NCI-H128 (cell line): Measurements from ENCODE around the gene RGR.

Experiments used
- DNase-seq: peaks from one replicate; lab custom pipeline; 2025; ENCODE audit not compliant: unreplicated experiment; lab: John Stamatoyannopoulos, UW

Gene RGR, protein sequence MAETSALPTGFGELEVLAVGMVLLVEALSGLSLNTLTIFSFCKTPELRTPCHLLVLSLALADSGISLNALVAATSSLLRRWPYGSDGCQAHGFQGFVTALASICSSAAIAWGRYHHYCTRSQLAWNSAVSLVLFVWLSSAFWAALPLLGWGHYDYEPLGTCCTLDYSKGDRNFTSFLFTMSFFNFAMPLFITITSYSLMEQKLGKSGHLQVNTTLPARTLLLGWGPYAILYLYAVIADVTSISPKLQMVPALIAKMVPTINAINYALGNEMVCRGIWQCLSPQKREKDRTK

DNA sequence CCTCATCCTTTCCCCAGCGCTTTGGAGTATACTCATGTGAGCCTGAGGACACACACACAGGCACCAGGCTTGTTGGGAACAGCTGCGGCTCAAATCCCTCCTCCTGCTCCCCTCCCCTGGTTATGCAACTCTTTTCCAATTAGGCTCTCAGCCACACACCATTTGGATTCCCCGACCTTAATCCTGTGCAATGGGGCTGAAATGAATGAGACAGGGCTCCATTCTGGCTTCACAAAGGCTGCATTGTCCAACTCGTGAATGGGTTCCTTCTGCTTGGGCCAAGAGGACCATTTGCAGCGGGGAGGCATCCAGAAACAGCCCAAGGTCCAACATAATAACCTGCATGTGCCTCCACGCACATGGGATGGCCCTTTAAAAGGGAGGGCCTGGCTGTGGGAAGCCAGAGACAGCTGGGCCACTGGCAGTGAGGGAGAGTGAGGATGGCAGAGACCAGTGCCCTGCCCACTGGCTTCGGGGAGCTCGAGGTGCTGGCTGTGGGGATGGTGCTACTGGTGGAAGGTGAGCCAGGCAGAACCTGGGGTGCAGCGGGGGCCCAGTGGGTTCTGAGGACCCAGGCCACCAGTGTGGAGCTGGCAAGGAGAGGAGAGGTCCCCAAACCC is at the start of gene RGR:
TSS of gene RGR (plus strand) at position 403 of the 620 bp plus-strand sequence. CDS start at position 441, 38 bp downstream.
- DNase-seq, result no peak

DNA sequence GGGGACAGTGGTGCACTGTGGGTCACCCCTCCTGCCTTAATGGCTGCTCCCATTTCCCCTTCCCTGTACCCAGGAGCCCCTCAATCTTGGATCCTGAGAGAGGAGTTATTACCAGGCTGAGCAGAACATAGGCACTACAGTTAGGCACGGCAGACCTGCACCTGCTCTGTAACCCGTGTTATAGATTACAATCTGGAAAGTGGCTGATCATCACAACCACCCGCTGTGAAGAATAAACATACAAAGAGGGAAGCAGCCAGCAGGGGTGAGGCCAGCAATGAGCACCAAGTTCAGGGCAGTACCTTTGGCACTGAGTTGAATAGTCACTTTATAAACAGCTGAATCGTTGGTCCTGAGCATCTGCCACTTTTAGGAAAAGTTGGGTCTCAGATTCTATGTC is 48.8 kb upstream of the RGR start:
- no peak for DNase-seq

DNA sequence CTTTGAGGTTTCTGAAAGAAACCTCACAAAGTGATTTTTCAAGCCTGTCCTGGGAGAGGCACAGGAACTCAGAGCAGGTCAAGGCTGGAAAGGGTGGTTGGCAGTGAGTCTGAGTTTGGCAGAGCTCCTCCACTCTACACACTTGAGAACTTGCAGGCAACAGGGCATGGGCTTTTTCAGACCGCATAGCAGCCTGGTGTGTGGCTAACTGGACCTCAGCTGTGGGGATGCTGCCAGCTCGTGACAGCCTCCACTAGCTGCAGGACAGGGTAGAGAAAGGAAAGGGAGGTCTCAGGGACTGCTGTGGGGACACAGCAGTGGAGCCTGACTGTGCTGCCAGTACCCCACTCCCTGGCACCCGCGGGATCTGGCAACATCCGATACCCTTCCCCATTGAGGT is 47.9 kb upstream of the RGR start:
- no peak for DNase-seq

DNA sequence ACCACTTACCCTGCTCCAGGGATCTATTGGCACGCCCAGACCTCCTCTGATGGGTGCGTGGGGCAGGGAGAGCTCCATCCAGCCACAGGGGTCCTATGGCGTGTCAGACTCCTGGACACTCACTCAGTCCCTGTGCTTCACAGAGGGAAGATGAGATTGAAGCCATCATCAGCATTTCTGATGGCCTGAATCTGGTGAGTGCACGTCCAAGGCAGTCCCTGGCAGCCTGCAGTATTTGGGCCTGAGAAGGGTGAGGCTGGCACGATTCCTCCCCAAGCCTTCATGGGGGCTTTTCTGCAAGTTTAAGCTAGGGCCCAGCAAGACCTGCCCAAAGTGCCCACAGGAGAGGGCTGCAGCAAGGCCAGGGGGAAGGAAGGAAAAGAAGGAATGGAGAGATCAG is 47.2 kb upstream of the RGR start:
- DNase-seq, result no peak

DNA sequence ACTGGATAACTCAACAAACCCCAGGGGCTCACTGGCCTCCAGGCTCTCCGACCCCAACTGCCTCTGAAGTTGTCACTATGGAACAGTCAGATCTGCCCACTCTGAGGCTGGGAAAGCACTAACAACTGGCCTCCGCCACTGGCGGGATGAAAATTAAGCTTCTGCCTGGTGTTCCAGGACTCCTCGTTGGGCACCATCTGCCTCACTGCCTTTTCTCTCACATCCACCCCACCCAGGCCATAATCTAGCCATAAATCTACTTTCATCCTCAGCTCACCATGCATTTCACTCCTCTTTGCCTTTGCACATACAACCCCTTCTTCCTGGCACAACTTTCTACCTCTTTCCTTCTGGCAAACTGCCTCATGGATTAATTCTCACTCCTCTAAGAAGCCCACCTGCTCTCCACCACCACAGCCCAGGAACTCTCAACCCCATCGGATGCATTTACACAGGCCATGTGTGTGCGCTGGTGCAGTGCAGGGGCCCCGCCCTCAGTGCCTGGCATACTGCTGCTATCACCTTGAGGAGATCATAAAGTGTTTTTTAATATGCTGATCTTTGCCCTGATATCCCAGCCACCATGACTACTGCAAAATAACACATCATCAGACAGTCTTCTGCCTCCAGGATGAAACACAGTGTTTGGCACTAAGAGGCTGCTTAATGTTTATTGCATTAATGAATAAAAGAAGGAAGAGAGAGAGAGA is 46.5 kb upstream of the RGR start:
- DNase-seq, result no peak

DNA sequence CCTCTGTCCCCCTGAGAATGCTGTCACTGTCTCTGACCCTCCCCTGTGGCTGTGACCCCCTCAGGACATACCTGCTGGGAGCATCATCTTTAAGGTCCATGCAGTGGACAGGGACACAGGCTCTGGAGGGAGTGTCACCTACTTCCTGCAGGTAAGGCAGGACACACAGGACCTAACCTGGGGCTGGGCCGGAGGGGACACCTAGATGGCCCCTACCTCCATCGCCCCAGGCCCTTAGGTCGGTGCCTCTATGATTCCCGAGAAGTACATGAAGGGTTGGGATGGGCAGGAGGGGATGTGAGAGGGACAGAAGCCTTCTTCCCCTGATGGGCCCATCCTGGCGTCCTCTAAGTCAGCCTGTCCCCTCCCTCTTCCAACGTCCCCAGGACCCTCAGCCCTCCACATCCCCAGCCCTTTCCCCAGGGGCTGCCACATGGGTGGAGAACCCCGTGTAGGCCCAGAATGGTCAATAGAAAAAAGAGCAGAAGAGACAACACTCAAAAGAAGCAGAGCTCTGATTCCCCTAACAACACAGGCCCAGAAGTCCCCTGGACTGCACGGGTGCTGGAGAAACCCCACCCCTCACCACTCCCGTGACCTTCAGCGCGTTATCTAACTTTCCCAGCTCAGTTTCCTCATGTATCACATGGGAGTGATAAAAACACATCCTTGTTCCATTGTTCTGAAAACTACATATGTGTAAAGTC is 44.2 kb upstream of the RGR start:
- DNase-seq, result no peak

DNA sequence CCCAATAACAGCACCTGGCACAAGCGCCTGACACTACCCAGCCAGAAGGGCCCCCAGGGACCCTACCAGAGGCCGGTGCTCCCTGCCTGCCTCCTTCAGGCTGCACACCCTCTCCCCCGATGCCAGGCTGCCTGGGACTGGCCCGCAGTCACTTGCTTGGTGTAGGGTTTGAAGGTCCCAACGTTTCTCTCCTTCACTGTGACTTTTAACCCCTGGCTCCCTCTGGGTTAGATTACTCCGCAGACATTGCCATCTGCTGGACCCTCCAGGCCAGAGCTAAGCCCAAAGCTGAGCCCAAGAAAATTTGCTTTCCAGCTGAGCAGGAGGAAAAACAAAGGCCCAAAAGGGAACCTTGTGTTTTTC is 43.6 kb upstream of the RGR start:
- DNase-seq, result no peak

DNA sequence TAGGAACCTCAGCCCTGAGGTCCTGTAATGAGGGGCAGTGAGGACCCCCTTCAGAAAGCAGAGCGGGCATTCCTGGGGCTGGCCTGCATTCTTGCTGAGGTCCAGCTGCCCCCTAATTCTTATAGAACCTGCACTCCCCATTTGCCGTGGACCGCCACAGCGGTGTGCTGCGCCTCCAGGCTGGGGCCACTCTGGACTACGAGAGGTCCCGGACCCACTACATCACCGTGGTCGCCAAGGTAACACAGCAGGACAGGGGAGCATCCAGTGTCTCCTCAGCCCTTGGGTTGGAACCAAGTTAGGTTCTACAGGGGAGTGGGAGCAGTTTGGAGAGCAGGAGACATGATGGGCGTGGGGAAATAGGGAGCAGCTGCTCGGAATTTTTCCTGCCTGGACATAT is 43.2 kb upstream of the RGR start:
- DNase-seq, result no peak

DNA sequence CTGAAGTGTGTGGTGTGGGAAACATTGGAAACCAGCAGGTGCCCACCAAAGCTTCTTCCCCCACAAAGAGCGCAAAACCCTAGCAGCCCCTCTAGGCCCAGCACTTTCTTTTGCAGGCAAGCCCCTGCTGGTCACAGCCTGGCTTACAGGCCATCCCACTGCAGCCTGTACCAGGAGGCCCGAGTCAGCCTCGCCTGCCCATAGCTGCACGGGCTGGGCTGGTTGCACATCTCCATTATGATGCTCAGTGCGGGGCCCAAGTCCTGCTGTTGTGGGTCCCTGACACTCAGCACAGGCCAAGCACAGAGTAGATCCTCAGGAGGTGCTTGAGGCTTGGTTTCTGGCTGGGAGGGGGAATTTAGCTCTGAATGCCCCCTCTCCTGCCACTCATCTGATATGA is 42.5 kb upstream of the RGR start:
- no peak for DNase-seq

DNA sequence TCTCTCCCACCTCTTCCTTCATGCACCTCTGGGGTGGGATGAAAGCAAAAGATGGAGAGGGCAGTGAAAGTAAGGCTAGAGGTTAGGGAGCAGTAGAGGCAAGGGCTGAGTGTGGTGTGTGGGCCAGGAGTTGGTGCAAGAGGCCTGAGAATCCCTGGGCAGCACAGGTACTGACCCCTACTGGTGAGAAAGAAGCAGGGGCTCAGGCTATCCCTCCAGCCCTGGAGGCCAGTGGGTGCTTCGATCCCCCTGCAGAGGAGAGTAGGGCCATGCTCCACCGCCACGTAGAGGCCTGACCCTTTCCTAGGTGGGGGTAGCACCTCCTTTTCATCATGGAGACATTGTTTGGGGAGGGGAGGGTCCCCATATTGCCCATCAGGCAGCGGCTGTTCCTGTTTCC is 40.7 kb upstream of the RGR start:
- no peak for DNase-seq

DNA sequence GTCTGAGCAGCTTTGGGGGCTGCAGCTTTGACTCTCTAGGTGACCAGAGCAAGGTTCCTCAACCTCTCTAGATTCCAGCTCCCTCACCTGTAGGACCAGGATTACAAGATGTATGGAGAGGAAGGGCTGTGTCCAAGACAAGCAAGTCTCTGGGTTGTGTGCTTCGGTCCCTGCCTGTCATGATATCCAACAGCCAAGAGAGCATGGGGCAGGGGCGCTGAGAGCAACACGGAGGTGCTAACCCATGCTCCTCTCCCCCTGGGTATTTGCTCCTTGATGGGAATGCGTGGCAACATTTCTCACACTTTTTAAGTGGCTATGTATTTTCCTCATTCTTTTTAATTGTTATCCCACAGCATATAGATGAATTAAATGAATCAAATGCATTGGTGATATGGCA is 40.2 kb upstream of the RGR start:
- no peak for DNase-seq

DNA sequence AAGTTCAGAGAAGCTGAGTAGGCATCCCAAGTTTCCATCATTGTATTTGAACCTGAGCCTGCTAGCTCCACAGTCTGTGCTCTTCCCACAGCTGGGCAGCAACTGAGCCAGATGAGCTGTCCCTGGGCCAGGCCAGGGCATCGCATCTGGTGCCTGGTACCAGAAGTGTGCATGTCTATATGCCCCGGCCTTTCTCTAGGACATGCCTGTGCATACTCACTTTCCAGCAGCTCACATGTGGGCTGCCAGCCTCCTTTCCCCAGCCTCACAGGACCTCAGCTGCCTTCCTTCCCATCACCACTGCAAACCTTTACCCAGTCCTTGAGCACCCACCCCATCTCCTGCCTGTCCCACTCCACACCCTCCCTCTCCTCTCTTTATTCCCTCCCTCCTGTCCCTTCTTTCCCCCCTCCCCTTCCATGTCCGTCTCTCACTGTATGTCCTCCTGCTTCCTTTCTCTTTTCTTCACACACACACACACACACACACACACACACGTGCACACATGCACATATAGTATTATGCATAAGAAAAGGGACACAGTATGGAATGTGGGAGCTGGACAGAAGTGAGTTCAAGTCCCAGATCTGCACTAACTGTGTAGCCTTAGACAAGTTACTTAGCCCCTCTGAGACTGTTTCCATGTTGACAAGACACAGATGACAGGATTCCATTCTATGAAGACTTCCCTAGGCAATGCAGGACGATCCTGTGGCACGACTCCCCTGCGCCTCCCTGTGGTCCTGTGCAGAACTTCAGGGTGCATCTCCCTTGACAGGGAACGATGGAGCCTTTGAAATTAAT is 39.6 kb upstream of the RGR start:
- DNase-seq, result peak; percentile 1

DNA sequence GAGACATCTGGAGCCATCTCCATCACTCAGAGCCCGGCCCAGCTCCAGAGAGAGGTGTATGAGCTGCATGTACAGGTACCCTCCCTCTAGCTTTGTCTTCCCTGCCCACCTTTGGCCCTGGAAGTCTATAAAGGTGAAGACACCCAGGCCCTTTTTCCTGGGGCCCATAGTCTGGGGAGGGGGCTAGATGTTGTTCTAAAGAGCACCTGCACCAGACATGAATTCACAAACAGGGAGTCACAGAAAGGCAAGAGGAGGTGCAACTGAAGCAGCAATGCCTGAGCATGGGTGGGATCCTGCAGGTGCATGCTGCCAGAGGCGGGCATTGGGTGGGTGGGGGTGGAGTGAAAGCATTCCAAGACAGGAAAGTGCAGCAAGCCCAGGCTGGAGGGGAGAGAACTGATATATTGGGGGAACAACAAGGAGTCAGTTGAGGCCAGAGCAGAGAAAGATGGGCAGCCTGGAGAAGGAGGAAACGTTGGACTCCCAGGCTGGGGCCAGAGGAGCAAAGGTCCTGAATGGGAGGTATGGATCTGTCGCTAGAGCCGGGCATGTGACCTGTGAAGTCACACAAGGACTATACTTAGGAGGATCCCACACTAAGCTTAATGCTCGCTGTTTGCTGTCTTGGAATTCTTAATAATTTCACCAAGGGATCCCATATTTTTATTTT is 38.9 kb upstream of the RGR start:
- DNase-seq, result no peak

DNA sequence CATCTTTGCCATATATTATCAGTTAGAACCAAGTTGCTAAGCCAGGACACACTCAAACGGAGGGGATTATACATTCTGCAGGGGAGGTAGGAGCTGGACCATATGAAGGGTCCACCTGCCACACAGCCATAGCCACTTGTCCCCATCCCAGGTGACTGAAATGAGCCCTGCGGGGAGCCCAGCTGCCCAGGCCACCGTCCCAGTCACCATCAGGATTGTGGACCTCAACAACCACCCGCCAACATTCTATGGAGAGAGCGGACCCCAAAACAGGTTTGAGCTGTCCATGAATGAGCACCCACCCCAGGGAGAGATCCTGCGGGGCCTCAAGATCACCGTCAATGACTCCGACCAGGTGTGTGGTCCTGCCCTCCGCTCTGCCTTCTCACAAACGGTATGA is 36.8 kb upstream of the RGR start:
- DNase-seq, result no peak

DNA sequence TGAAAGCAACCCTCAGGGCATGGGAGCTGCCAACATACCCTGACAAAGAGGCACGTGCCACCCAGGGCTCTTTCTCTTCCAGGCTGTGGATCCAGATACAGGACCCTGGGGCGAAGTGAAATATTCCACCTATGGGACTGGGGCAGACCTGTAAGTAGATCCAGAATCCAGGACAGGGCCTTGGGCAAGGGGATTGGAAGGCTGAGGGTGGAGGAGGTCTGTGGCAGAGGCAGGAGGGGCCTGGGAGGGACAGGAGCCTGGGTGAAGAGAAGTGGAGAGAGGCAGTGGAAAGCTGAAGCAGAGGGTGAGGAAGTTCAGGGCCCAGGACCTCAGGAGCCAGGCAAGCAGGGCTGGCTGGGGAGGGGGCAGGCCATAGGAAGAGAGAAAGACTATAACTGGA is 33.3 kb upstream of the RGR start:
- no peak for DNase-seq

DNA sequence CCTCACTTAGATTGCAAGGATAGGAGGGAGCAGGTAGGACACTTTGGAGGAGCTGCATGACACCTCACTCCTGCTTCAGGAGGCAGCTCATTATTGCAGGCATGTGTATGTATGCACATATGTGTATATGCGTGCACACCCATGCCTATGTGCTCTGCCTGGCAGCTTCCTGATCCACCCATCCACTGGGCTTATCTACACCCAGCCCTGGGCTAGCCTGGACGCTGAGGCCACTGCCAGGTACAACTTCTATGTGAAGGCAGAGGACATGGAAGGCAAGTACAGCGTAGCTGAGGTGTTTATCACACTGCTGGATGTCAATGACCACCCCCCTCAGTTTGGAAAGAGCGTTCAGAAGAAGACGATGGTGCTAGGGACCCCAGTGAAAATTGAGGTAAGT is 32.8 kb upstream of the RGR start:
- DNase-seq, result no peak

DNA sequence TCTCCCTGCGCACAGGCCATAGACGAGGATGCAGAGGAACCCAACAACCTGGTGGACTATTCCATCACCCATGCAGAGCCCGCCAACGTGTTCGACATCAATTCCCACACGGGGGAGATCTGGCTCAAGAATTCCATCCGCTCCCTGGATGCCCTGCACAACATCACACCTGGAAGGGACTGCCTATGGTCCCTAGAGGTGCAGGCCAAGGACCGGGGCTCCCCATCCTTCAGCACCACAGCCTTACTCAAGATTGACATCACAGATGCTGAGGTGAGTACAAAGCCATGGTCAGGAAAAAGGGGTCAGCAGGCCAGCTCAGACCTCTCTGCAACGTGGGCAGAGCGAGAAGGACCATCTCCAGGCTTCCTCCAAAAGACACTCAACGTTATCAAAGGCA is 31.8 kb upstream of the RGR start:
- DNase-seq, result no peak

DNA sequence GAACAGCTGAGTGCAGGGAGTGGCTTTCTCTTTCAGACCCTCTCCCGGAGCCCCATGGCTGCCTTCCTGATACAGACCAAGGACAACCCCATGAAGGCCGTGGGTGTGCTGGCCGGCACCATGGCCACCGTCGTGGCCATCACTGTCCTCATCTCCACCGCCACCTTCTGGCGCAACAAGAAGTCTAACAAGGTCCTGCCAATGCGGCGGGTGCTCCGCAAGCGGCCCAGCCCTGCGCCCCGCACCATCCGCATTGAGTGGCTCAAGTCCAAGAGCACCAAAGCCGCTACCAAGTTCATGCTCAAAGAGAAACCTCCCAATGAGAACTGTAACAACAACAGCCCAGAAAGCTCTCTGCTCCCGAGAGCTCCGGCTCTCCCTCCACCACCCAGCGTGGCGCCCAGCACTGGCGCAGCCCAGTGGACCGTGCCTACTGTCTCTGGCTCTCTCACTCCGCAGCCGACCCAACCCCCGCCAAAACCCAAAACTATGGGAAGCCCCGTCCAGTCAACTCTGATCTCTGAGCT is 30.7 kb upstream of the RGR start:
- no peak for DNase-seq

DNA sequence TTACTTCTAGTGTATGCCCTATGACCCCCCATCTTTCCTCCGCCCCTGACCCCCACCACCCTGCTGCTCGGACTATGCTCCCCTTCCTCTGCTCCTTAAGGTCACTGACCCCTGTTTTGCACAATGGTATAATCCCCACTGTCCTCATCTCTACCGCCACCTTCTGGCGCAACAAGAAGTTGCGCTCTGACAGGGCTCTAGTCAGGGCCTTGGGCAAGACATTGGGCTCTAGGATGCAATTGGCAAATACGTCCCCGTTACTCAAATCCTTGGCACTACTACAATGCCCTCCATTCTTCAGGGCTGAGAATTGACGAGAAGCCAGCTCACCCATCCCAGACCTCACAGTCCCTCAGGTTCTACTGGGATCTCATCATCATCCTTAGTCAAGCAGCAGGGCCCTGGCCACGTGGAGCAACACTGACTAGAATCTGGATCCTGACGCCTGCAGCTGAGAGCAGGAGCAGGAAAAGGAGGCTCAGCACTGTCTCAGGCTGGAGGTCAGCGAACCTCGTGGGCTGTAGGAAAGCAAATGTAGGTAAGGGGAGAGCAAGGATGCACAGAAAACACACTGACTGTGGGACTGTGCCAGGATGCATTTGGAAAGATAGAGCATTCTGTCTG is 30.1 kb upstream of the RGR start:
- DNase-seq, result no peak

DNA sequence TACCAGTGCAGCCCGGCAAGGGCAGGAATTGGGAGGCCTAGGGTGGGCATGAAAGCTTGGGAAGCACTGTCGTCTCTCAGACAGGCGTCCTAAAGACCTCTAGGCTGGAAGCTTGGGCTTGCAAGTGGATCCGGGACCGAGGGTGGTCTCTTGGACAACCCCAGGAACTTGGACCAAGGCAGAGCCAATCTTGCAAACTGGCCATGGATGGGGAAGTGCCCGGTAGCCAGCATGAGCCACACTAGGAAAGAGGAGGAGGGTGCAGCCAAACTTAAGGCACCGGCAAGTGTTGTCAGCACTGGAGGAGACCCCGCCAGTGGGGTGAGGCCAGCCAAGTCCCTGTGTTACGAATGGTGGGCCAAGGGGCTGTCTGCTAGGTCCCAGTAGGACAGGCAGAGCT is 28.0 kb upstream of the RGR start:
- no peak for DNase-seq
